Hepatocyte (in vitro differentiated cells): Measurements from ENCODE around the gene BHMT2.

ENCODE experiments used
- CTCF ChIP-seq: fragments of 200-600 bp; sonication (generic); IDR thresholded peaks from 2 replicates; pipeline ENCODE4 v1.5.1; 2016; ENCODE audit warnings: antibody characterized with exemption, mild to moderate bottlenecking; ENCODE audit not compliant: poor library complexity
- EZH2 ChIP-seq: fragments of 200-600 bp; sonication (generic); IDR thresholded peaks from 2 replicates; pipeline ENCODE4 v1.6.1; 2016; ENCODE audit warnings: antibody characterized with exemption, mild to moderate bottlenecking, borderline replicate concordance

- TF ChIP-seq CTCF (no peak), EZH2 (no peak)
Observed at GRCh38 chr5:79022771-79023170, 46.8 kb upstream of the BHMT2 start.
